ENCODE results near the gene LIPG. TPM values are rescaled to one million over a fixed set of nuclear protein-coding genes. Genes with fewer than 3 reads are reported as not detected.

Gene LIPG
- total RNA-seq, 4 donors from 2014 or later, result 0.24 to 6.4 (median 1.9) TPM

DNA sequence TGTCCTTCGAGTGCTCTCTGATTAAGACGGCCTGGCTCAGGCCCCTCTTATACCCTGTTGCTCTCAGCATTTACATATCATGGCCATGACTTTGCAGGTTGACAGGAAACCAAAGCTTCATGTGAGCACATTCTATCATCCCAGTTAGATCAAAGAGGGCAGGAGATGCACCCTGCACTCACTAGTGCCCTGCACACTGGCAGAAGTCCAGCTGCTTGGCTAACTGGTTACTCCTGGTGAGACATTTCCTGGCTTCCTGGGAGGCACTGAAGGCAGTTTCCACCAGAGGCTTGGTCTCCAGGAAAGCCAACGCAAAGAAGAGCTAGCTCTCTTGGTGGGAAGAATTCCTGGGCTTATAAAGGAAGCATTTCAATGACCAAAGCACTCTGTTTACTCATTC lies 66.3 kb downstream of the LIPG start:
- H3K4me1 ChIP-seq, result peaks cover 12 to 15% of the 10 kb centered on the region in 2 donors
- intact Hi-C loops (cut with DNase I; ENCODE audit: low total_unique reads), result no loop called here
- no peak for TF ChIP-seq POLR2A (IDR thresholded peaks at IDR 0.05)
- TF ChIP-seq CTCF (IDR thresholded peaks at IDR 0.05 in 4 of 5, conservative IDR thresholded peaks at IDR 0.05 in 1 of 5), result no peak
- no peaks in the 10 kb centered on the region for H3K27me3 ChIP-seq
- no peak overlapping the region for H3K27ac ChIP-seq
- DNase-seq, result no peak
- H3K9me3 ChIP-seq, result no peaks in the 10 kb centered on the region
- no peak overlapping the region for H3K4me3 ChIP-seq
- ATAC-seq, result no peak
- in situ Hi-C loops (cut with MboI; ENCODE audit: low sequenced_read_pairs in 4 of 4), result no loop called here
- H3K36me3 ChIP-seq, result no peaks in the 10 kb centered on the region

DNA sequence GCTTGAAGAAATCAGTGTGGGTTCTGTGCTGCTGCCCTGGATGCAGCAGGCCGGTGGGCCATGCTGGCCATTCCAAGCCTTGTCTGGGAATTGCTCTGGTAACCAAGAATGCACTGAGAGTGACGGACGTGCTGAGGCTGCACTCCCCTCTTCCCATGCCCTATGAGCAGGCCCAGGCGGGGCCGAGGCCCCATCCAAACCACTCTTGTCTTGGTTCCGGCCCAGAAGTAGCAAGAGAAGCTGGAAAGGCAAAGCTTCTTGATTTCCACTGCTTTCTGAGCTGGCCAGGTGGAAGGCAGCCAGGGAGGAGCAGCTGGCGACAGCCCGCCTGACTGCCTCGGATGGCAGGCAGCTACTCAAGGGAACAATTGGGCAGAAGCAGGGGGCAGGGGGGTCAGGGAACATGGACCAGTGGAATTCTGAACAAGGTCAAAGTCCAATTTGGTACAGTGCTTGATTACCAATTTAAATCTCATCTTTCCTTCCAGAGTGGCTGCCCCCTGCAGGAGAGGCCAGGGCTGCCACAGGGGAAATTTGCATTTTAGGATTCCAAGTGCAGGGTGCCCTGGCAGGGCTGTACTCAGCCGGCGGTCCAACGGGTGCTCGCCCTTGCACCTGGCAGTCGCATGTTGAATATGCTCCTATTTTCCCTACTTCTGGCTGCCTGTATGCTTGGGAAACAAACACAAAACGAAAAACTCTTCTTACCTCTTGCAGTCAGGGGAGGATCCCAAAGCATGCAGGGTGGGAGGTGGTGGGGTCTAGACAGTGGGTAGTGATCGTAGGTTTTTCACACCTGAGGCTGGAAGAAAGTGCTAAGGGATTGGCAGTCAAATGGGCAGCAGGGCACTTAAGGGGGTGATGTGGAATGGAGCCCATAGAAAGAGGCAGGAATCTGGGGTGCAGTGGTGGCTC lies 67.3 kb downstream of the LIPG start:
- H3K9me3 ChIP-seq, result no peaks in the 10 kb centered on the region
- intact Hi-C loops (cut with DNase I; ENCODE audit: low total_unique reads) (no loop called here), in situ Hi-C loops (cut with MboI; ENCODE audit: low sequenced_read_pairs in 4 of 4) (no loop called here)
- no peak for TF ChIP-seq POLR2A (IDR thresholded peaks at IDR 0.05)
- peak in 2 of 5 experiments; percentile 15 to 35 for TF ChIP-seq CTCF (IDR thresholded peaks at IDR 0.05 in 4 of 5, conservative IDR thresholded peaks at IDR 0.05 in 1 of 5)
- H3K4me3 ChIP-seq, result no peak overlapping the region
- ATAC-seq (peak; percentile 62 to 79), DNase-seq (peak in 1 of 2 donors; percentile 84)
- H3K27ac ChIP-seq, result peak overlapping the region in 1 of 4 donors; percentile 50
- peaks cover 12 to 15% of the 10 kb centered on the region in 2 donors for H3K4me1 ChIP-seq
- no peaks in the 10 kb centered on the region for H3K27me3 ChIP-seq
- no peaks in the 10 kb centered on the region for H3K36me3 ChIP-seq

GRCh38 chr18:49630246-49630699 lies 68.4 kb downstream of the LIPG start:
- no peaks in the 10 kb centered on the region for H3K9me3 ChIP-seq
- intact Hi-C loops (cut with DNase I; ENCODE audit: low total_unique reads) (no loop called here), in situ Hi-C loops (cut with MboI; ENCODE audit: low sequenced_read_pairs in 4 of 4) (no loop called here)
- DNase-seq (peak; percentile 19 to 81), ATAC-seq (peak; percentile 69 to 86)
- H3K4me3 ChIP-seq, result no peak overlapping the region
- no peaks in the 10 kb centered on the region for H3K36me3 ChIP-seq
- H3K27me3 ChIP-seq, result no peaks in the 10 kb centered on the region
- peak overlapping the region in 1 of 4 donors; percentile 55 for H3K27ac ChIP-seq
- TF ChIP-seq CTCF (IDR thresholded peaks at IDR 0.05 in 4 of 5, conservative IDR thresholded peaks at IDR 0.05 in 1 of 5) (no peak), POLR2A (IDR thresholded peaks at IDR 0.05) (no peak)
- peaks cover 12 to 15% of the 10 kb centered on the region in 2 donors for H3K4me1 ChIP-seq

DNA sequence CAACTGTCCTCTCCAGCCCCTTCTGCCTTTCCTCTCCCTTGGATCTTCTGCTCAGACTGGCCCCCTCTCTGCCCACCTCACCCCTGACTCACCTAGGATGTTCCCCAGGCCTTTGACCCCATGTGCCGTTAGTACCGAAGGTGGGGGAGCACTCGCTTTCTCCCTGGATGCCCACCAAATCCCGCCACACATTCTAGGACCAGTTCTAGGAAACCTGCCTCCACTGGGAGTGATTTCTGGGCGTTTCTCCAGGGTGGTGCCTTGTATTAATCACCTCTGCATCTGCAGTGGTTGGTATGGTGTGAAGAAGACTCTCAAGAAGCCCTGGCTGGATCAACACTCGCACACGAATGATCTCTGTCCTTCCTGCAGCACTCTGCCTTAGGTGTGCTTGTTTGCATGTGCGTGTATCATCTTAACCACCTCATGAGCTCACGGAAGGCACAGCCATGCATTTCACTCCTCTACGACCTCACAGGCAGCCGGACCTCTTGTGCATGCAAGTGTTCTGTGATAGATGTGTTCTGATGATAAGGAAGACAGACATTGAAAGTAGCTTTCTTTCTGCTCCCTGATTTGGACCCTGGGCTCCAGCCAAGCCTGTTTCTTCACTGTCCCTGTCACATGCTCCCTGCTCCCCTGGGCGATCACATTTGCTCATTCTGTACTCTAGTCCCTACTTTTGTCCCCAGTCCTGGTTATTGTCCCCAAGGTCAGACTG lies 69.4 kb downstream of the LIPG start:
- no peaks in the 10 kb centered on the region for H3K27me3 ChIP-seq
- no peaks in the 10 kb centered on the region for H3K36me3 ChIP-seq
- no peak for TF ChIP-seq CTCF (IDR thresholded peaks at IDR 0.05 in 4 of 5, conservative IDR thresholded peaks at IDR 0.05 in 1 of 5)
- TF ChIP-seq POLR2A (IDR thresholded peaks at IDR 0.05), result no peak
- peaks cover 12 to 15% of the 10 kb centered on the region in 2 donors for H3K4me1 ChIP-seq
- ATAC-seq, result no peak
- no peak overlapping the region for H3K4me3 ChIP-seq
- in situ Hi-C loops (cut with MboI; ENCODE audit: low sequenced_read_pairs in 4 of 4), result no loop called here
- no peaks in the 10 kb centered on the region for H3K9me3 ChIP-seq
- H3K27ac ChIP-seq, result no peak overlapping the region
- intact Hi-C loops (cut with DNase I; ENCODE audit: low total_unique reads), result no loop called here
- no peak for DNase-seq
